ENCODE results near the gene DBP.
A peak's percentile ranks its signal among the peaks of the same experiment; 100 is the strongest.

DBP gene

DNA sequence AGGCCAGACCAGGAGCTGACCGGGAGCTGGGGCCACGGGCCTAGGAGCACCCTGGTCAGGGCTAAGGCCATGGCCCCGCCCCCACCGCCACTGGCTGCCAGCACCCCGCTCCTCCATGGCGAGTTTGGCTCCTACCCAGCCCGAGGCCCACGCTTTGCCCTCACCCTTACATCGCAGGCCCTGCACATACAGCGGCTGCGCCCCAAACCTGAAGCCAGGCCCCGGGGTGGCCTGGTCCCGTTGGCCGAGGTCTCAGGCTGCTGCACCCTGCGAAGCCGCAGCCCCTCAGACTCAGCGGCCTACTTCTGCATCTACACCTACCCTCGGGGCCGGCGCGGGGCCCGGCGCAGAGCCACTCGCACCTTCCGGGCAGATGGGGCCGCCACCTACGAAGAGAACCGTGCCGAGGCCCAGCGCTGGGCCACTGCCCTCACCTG lies 11.3 kb downstream of the DBP start:
- DNase-seq: no peak

DNA sequence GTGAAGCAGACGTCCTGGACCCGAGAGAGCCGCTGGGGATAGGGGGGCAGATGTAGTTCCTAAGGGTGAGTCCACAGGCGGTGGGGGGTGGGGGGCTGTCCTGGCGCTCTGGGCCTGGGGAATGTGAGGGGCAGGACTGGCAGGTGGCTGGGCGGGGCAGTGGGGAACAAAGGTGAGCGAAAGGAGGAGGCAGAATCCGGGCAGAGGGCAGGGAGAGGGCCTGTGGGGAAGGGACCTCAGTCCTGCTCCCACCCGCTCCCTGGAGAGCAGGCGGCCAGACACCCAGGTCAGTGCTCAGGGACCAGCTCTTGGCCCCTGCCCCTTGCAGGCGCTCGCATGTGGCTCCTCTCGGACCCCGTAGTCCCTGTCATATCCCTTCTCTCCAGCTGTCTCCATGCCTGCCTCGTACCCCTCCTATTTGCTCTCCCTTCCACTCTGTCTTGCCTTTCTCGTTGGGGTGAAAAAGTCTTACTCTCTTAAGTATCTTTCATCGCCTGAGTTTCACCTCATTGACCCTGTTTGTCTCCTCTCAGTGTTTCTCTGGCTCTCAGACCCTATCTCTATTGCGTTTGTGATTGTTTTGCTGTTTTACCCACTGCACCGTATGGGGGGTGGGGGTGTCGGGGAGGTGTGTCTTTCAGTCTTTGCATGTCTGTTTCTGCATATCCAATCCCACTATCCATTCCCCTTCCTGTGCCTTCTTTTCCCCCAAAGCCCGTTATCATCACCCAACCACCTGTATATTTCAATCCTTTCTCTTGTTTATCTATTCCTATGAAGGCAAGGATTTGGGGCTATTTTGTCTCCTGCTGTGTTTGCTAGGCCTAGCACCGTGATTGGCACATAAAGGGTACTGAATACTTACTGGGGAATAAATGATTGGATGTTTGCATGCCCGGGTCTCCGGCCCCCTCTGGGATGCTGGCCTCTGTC lies 12.1 kb downstream of the DBP start:
- no peak for DNase-seq

DNA sequence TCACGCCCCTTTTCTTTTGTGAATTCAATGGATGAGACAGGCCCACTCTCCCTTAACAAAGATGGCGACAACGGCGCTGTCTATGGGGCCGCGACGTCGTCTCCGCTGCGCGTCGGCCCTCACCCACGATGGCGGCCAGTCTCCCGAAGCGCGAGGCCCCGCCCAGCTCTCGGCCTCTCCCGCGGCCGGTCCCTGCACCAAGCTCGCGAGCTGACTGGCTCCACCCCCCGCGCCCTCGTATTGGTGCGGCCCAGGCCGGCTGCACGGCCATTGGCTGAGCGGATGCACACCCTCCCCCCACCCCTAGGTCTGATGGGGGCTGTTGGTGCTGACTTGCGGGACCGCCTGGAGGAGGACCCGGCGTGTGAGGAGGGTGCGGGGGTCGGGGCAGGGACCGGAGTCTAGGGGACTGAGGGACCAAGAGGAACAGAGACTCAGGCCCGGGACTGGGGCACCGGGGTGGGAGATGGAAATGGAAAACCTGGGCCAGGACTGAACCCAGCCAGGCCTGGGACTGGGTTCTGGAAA lies 13.0 kb downstream of the DBP start:
- peak; percentile 87 to 99 (median 93) for DNase-seq

DNA sequence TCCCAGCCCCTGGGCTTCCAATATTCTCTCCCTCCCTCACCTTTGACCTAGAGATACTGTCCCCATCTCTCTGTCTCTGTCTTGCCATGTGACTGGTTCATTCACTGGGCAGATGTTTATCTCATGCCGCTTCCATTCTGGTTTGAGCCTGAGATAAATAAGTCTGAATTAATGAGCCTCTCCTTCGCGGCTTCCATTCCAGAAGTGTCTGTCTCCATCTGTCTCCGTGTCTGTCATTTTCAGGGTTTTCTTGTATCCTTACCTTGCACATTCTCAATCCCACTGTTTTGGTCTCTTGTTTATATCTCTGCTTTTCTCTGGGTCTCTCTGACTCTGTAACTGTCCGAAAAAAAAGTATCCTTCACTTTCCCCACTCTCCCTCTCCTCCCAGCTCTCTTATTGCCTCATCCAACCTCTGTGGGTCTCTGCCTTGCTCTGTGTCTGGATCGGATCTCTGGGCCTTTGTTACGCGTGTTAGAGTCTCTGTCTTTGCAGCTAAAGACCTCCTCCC lies 13.6 kb downstream of the DBP start:
- no peak for DNase-seq

DNA sequence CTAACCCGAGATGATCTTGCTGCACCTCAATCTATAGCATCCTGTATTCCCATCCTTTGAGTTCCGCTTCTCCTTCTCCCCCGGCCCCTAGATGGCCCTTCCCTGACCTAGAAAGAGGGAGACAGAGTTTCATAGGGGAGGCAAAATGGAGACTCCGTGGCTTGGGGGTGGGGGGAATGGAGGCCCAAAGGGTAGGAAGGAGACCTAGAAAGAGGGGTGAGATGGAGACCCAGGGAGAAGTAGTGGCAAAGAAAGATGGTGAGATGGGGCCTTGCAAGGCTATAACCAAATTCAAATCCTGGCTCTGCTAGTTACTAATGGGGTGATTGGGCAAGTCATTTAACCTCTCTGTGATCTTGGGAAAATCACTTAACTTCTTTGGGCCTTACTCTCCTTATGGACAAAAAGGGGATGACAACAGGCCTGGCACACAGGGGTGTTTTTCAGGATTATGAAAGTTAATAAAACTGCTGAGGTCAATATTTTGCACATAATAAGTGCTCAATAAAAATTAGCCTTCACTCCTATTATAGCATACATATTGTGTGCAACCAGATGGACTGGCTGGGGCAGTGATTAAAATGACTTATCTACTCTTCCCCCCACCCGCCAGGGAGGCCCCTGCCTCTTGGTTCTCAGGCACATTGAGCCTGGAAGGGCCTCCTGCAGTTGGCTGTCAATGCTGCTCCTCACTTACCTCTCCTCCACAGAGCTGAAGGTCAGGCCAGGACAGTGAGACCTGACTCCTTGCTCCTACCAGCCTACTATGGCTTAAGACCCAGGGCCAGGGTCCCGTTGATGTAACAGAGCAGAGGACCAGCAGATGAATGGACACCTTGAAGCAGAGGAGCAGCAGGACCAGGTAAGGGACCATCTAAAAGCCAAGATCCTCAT lies 17.2 kb downstream of the DBP start:
- DNase-seq: no peak

DNA sequence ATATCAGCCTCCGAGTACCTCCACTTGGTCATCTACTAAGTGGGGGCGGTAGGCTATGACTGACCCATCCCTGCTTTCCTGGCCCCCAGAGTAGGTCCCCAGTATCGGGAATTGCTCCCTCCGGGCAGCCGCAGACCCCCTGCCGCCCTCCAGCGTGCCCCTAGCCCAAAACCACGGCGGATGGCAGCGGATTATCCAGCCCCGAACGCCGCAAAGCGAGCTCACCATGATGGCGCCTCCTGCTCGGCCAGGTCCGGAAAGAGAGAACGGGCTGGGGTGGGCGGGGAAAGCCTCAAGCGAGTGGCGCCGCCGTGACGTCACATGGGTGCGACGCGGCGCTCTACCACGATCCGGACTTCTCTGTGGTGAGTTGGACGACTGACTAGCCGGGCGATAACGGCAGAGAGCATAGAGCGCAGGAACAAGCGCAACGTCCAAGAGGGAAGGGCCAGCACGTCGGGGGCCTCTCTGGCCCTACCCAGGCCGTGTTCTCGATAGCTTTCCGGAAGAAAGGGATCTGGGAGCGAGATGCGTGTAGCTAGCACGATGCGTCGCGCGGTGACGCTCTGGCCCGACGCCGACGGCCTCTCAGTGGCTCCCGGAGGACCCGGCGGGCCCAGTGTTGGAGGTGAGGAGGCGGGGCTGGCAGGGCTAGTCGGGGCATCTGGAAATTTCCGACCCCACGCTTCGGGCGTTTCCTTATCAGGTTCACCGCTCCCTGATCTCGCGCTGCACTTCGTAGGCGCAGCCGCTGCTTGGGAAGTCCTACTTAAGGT lies 18.1 kb downstream of the DBP start, which contains the start of the genes RPL18 and SPHK2:
RPL18 (minus strand) TSS at position 263 of the 776 bp plus-strand sequence; CDS start at position 228, 35 bp downstream.
SPHK2 (plus strand) TSS at position 591 of the 776 bp plus-strand sequence. CDS start 1,009 bp downstream, outside the sequence.
- DNase-seq: peak; percentile 83 to 100 (median 91)

DNA sequence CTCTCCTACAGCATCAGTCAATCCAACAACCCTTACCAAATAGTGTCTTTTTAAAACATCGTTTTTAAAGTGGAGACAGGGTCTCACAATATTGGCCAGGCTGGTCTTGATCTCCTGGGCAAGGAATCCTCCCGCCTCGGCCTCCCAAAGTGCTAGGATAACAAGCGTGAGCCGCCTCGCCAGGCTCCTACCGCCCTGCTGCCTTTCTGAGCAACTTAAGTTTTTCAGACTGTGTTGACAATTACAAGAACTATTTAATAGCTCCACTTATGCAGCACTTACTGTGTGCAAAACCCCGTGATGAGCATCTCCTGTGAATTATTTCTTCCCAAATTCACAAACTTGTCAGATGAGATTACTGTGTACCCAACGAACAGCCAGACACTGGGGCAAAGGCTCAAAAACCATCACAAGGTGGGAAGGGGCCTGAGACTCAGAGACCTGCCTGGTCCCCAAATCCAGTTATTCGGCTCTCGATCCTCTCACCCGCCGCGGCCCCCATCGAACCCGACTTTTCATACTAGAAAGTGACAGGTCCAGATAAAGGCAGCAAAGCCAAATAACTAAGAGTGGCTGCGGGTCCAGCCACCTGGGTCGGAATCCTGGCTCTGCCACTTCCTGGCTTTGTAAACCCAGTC lies 18.8 kb downstream of the DBP start:
- DNase-seq: no peak

DNA sequence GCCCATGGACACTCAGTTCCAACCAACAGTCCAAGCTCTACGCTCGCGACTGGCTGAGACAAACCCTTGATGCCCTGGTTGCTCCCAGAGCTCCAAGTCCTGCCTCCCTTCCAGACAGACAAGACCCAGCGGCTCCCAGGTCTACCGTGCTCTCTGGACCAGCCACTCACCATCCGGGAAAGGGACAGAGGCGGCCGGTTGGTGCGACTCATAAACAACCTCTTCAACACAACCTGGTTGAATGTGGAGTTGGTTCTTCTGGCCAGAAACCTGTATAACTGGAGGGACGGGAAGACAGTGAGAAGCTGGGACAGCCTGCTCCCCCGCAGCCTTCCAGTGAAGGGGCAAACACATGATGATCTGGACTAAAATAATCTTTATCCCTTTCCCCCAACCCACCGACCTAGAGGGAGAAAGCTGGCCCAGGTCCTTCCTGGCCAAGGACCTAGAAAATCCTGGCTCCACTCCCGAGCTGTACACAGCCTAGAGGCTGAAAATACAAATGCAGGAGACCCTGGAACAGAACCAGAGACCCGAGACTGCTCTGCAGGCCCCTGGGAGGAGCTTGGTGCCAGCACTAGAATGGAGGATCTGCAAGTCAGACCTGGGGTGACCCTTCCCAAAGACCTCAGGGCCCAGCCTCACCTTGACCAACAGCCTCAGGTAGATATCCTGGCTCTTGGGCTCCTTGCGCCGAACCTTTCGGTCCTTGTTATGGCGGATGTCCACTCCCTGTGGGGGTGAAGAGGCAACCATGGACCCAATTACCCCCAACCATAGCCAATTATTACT lies 19.8 kb downstream of the DBP start:
- DNase-seq: no peak

DNA sequence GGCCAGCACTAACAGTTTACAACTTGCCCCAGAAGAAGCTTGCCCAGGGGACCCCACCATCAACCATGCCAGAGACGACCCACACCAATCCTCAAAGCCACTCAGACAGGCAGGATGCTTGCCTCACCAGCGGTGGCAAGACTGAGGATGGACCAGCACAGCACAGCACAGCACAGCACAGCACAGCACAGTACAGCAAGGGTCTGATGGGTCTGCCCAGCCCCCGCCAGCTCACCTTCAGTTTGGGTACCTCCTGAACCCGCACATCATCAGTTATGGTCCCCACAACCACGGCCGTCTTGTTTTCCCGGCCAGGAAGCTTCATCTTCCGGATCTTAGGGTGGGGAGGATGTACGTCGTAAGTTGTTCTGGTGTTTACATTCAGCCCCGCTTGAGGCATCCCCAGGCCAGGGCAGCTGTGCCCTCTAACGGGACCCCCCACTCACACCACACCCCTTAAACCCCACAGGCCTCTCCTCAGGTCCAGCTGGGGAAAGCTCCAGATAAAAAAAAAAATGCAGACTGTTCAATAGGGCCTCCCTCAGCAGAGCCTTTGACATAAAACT lies 20.6 kb downstream of the DBP start:
- peak in 1 of 5 experiments; percentile 42 for DNase-seq

DNA sequence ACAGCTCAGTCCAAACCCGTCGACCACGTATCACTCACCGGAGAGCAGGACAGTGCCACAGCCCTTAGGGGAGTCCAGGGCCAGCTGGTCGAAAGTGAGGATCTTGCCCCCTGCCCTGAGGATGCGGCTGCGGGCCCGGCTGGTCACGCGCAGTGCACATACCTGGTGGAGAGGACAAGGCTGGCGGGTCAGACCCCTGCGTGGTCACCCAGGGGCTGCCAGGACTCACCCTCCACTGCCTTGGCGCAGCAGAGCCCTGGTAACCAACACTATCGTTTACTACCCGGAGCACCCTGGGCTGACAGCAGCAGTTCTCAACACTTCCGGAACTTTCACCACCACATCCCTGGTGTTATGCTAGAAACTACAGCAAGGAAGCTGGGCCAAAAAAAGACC lies 21.1 kb downstream of the DBP start:
- peak in 1 of 5 experiments; percentile 59 for DNase-seq

DNA sequence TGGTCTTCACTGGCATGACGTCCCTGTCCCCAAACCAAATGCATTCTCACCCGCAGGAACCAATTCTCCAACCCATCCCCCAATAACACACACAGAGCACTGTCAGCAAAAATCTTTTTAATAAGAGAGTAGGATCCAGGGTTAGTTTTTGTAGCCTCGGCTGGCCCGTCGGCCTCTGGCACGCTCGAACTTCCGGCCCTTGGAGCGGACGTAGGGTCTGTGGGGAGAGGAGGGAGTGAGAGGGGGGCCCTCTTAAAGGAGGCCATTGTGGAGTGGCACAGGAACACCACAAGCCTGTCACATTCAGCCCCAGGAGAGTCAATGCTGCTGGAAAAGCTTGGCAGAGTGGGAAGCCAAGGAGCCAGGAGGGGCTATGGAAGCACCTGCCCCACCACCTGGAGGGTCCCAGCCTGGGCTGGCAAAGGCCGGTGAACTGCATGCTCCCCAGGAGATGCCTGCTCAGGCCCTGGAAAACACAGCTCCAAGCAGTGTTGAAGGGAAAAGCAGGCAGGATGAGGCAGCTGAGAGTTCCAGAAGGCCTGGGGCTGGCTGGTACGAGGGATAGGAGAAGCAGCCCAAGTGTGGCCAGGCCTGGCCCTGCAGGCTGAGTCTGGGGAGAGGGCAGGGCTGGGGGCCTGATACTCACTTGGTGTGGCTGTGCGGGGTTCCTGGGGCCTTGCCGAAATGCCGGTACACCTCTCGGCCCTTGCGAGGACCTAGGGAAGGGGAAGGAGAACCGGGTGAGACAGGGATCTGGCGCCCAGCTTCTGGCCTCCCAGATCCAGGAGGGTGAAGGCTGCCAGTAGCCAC lies 21.7 kb downstream of the DBP start:
- no peak for DNase-seq

DNA sequence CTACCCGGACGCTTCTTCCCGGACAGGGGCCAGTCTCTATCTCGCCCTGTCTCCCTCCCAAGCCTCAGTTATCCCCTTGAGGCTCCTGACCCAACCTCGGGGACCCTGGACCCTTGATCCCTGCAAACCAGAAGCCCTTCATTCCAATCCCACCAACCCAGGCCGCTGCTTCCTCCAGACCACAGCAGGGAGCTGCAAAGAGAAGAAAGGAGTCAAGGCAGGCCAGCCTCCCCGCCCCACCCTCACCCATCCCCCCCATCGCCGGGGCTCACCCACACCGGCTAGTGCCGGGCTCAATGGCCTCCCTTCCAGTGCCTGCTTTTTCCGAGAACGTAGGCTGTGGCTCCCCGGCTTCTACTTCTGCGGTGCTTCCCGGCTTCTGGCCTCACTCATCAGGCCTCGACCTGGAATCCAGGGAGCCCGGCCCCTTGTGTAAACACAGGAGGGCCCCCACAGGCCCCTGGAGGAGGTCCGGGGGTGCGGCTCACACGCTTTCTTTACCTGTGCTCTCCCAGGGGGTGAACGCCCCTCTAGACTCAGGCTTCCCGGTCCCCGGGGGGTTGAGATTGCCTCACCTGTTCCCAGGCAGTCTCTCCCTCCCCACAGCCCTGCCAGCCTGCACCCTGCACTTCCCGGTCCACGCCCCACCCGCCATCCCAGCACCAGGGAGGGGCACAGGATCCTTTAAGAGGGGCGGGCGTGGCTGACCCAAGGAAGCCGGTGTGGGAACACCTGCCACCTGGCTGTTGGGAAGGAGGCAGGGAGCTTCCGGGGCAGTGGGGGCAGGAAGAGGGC lies 22.5 kb downstream of the DBP start, which contains the start of gene FAM83E:
FAM83E (minus strand) TSS at position 641 of the 795 bp plus-strand sequence. CDS start 1,704 bp downstream, outside the sequence.
- DNase-seq: no peak

DNA sequence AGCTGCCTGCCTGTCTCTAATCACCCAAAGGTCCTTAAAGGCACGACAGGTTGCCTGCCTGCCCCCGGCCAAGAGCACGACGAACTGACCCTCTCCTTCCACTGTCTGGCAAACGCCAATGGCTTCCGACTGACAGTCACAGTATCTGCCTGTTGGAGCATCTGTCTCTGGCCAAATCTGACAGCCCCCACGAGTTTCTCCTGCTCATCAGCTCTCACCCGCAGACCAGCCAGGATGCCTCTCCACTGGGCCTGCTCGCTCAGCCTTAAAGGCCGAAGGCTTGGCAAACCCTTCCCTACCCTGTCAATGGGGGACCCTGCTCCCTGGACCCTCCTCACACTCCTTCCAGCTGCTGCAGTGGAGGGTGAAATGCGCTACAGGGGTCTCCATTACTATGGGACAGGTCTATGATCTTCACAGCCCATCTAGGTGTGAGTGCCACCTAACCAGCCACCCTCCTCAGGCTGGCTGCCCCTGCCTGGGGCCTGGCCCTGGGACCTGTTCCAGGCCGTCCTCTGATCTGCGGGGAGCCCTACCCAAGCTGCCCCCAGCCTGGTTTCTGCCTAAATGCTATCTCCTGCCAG lies 23.2 kb downstream of the DBP start:
- no peak for DNase-seq

DNA sequence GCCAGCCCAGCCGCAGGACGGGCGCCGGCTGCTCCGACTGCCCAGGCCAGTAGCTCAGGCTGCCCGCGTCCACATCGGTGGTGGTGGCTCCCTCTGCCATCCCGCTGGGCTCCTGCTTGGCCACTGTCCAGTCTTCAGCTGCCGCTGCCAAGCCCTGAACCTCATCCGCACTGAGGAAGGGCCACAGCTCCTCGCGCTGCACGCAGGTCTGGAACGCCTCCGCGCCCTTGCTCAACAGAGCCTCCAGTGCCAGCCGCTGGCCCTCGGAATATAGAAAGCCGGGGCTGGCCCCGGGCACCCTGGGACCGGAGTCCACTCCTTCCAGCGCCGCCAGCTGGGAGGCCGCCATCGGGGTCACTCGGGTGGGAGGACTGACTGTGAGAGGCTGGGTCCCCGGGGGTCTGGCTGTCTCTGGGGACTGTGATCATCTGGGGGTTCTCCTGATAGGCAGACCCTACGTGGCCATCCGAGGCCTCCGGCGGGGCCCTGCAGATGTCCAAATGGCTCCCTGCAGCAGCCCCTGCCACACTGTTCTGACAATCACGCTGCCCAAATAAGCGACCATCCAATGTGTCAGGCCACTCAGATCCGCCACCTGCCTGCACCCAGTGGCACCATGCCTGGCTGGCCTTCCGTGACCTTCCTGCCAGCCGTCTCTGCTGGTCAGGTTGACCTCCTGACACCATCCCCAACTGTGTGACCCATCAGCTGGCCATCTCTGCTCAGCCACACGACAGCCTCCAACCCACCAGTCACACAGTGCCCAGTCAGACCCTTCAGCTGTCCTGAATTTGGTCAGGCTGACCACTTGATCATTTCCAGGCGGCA lies 23.9 kb downstream of the DBP start:
- no peak for DNase-seq

DNA sequence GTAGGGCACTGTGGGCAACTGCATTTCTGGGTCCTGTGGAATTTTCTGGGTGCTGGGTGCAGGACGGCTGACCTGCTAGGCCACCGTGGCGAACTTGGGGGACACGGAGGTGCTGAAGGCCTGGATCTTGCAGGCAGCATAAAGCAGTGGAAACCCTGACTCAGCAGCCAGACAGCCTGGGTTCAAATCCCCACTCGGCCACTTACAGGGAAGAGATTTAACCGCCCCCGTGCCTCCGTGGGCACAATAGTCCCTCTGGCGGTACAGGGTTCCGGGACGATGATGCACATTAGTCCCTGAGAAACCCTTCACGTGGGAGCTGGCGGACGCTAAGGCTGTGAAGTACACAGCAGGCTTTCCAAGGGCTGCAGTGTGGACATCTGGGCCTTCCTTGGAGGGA lies 25.3 kb downstream of the DBP start:
- no peak for DNase-seq

DNA sequence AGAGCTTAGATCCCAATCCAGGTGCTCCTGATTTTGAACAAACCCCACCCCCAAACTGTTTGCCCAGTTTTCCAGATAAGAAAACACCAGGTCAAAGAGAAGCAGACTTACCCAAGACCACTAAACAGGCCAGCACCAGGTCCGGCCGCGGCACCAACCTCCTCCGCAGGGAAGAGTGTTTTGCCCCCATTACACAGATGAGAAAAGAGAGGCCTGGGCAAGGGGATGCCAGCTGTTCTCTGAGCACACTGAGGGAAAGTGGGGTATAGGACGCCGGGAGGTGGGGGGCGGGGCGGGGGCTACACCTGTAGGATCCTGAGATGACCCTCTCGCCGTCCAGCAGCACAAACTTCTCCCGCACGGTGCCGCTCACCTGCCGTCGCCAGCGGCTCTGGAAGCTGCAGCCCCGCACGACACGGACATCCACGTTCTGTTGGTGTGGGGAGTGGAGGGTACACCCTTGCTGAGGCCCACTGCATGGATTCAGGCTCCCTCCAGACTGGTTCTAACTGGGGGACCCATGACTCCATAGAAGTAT lies 27.5 kb downstream of the DBP start:
- DNase-seq: no peak
